Endometrial microvascular endothelial cells (primary cell): ENCODE data around the gene CCNJ. TPM values are rescaled to one million over a fixed set of nuclear protein-coding genes. Genes with fewer than 3 reads are reported as not detected.

Experiments used
- total RNA-seq: library from RNA; depleted of rRNA; stranded (reverse); fragments of >200 nt; gene quantifications from one replicate; pipeline ENCODE4 v1.2.3, GENCODE V29; 2015; ENCODE audit errors: inconsistent ontology term

CCNJ gene
- total RNA-seq, 1 donor from 2014 or later, result 8.8 TPM

Other genes starting within 250 kb of the CCNJ start
- 2.0 TPM for gene CC2D2B, start 135.6 kb upstream of the CCNJ start, total RNA-seq
- gene ZNF518A, start 86.7 kb downstream of the CCNJ start, total RNA-seq, result 5.0 TPM
- not detected for gene BLNK, start 228.0 kb downstream of the CCNJ start, total RNA-seq